Astrocyte (in vitro differentiated cells and primary cell): ENCODE measurements around the gene CACNA1D.

Experiments used
- EZH2 ChIP-seq: IDR thresholded peaks from 2 replicates; pipeline ENCODE4 v1.6.1; 2012; ENCODE audit warnings: mild to moderate bottlenecking, low read length, inconsistent platforms; ENCODE audit not compliant: insufficient read depth
- TF ChIP-seq, protein P1 (sequence below): IDR thresholded peaks from 2 replicates; pipeline ENCODE4 v1.5.1; 2011; ENCODE audit warnings: low read depth, mild to moderate bottlenecking, inconsistent platforms, low read length, moderate library complexity; ENCODE audit not compliant: insufficient read depth

- TF ChIP-seq, protein P1, sequence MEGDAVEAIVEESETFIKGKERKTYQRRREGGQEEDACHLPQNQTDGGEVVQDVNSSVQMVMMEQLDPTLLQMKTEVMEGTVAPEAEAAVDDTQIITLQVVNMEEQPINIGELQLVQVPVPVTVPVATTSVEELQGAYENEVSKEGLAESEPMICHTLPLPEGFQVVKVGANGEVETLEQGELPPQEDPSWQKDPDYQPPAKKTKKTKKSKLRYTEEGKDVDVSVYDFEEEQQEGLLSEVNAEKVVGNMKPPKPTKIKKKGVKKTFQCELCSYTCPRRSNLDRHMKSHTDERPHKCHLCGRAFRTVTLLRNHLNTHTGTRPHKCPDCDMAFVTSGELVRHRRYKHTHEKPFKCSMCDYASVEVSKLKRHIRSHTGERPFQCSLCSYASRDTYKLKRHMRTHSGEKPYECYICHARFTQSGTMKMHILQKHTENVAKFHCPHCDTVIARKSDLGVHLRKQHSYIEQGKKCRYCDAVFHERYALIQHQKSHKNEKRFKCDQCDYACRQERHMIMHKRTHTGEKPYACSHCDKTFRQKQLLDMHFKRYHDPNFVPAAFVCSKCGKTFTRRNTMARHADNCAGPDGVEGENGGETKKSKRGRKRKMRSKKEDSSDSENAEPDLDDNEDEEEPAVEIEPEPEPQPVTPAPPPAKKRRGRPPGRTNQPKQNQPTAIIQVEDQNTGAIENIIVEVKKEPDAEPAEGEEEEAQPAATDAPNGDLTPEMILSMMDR: no peak
- no peak for TF ChIP-seq EZH2
Observed at GRCh38 chr3:53617893-53618523, 123.6 kb downstream of the CACNA1D start.
